GM23338 (cell line): ENCODE data around the gene ABCA1. TPM values are rescaled to one million over a fixed set of nuclear protein-coding genes. Genes with fewer than 3 reads are reported as not detected.

Source experiments
- ATAC-seq: fragments of 200-7000 bp; cut with Tn5 transposase; 3 replicates; pipeline ENCODE4 v1.9.1; 2020
- DNase-seq: peaks from one replicate; pipeline ENCODE4 v3.0.0-alpha.2; 2015; ENCODE audit warnings: low spot score
- H2AFZ ChIP-seq: fragments of 200-600 bp; sonication (generic); 2 replicates; pipeline ENCODE4 v1.8.0; 2016; ENCODE audit warnings: antibody characterized with exemption, mild to moderate bottlenecking, moderate library complexity
- H3F3A ChIP-seq: fragments of 200-600 bp; sonication (generic); replicated peaks from 2 replicates; pipeline ENCODE4 v1.8.0; 2017; ENCODE audit warnings: antibody characterized with exemption, mixed run types, low read depth
- H3K27ac ChIP-seq: fragments of 200-600 bp; sonication (generic); 2 replicates; pipeline ENCODE4 v1.6.1; 2016; ENCODE audit warnings: low read depth
- H3K27me3 ChIP-seq: fragments of 200-600 bp; sonication (generic); 2 replicates; pipeline ENCODE4 v1.8.0; 2016; ENCODE audit warnings: mild to moderate bottlenecking, mixed run types, moderate library complexity; ENCODE audit not compliant: insufficient read depth
- H3K36me3 ChIP-seq: fragments of 200-600 bp; sonication (generic); 2 replicates; pipeline ENCODE4 v1.8.0; 2016; ENCODE audit warnings: mild to moderate bottlenecking; ENCODE audit not compliant: insufficient read depth
- H3K4me1 ChIP-seq: fragments of 200-600 bp; sonication (generic); 2 replicates; pipeline ENCODE4 v1.8.0; 2016; ENCODE audit warnings: mild to moderate bottlenecking, moderate library complexity; ENCODE audit not compliant: insufficient read depth
- H3K4me2 ChIP-seq: fragments of 200-600 bp; sonication (generic); 2 replicates; pipeline ENCODE4 v1.7.1; 2017; ENCODE audit warnings: mixed run types
- H3K4me3 ChIP-seq: fragments of 200-600 bp; sonication (generic); 2 replicates; pipeline ENCODE4 v1.6.1; 2016; ENCODE audit warnings: mixed run types
- H3K79me2 ChIP-seq: fragments of 200-600 bp; sonication (generic); replicated peaks from 2 replicates; pipeline ENCODE4 v1.8.0; 2017; ENCODE audit warnings: mild to moderate bottlenecking; ENCODE audit not compliant: insufficient read depth
- H3K9me2 ChIP-seq: fragments of 200-600 bp; sonication (generic); 2 replicates; pipeline ENCODE4 v1.8.0; 2017; ENCODE audit not compliant: insufficient read depth
- H4K20me1 ChIP-seq: fragments of 200-600 bp; sonication (generic); replicated peaks from 2 replicates; pipeline ENCODE4 v1.8.0; 2017; ENCODE audit warnings: mild to moderate bottlenecking; ENCODE audit not compliant: insufficient read depth
- H3K27ac Mint-ChIP-seq: 2 replicates; pipeline ENCODE4 v1.8.0; 2020; ENCODE audit warnings: inconsistent platforms, mild to moderate bottlenecking, moderate library complexity, mixed read lengths
- H3K27me3 Mint-ChIP-seq: 3 replicates; pipeline ENCODE4 v1.8.0; 2022; ENCODE audit warnings: low read depth, mild to moderate bottlenecking, moderate library complexity, mixed read lengths, inconsistent platforms; ENCODE audit not compliant: insufficient read depth, poor library complexity
- H3K36me3 Mint-ChIP-seq: 3 replicates; pipeline ENCODE4 v1.8.0; 2021; ENCODE audit warnings: low read depth, mild to moderate bottlenecking, inconsistent platforms, moderate library complexity, mixed read lengths
- H3K4me1 Mint-ChIP-seq: 3 replicates; pipeline ENCODE4 v1.8.0; 2020; ENCODE audit warnings: mild to moderate bottlenecking, inconsistent platforms, mixed read lengths
- H3K4me3 Mint-ChIP-seq: 3 replicates; pipeline ENCODE4 v1.8.0; 2021; ENCODE audit warnings: moderate library complexity, mild to moderate bottlenecking, inconsistent platforms, mixed read lengths
- H3K9me3 Mint-ChIP-seq: 3 replicates; pipeline ENCODE4 v1.8.0; 2020; ENCODE audit warnings: moderate library complexity, mild to moderate bottlenecking, inconsistent platforms, mixed read lengths
- CREB1 ChIP-seq: fragments of 250-450 bp; sonication (Bioruptor Pico); IDR thresholded peaks from 2 replicates; pipeline ENCODE4 v1.5.0; 2020; ENCODE audit warnings: low read depth, mild to moderate bottlenecking, moderate library complexity
- ETS1 ChIP-seq: IDR thresholded peaks from 2 replicates; pipeline ENCODE4 v1.6.1; 2016; ENCODE audit warnings: antibody characterized with exemption
- EZH2 ChIP-seq: fragments of 200-600 bp; sonication (generic); IDR thresholded peaks from one replicate; pipeline ENCODE4 v1.8.0; 2017; ENCODE audit warnings: antibody characterized with exemption, mild to moderate bottlenecking, low read depth; ENCODE audit not compliant: unreplicated experiment
- EZH2phosphoT487 ChIP-seq: fragments of 200-600 bp; sonication (generic); IDR thresholded peaks from one replicate; pipeline ENCODE4 v1.8.1; 2018; ENCODE audit warnings: antibody characterized with exemption; ENCODE audit not compliant: unreplicated experiment
- JUNB ChIP-seq: IDR thresholded peaks from one replicate; pipeline ENCODE4 v1.6.1; 2016; ENCODE audit warnings: antibody characterized with exemption; ENCODE audit not compliant: unreplicated experiment
- NANOG ChIP-seq: IDR thresholded peaks from 2 replicates; pipeline ENCODE4 v1.6.1; 2016; ENCODE audit warnings: antibody characterized with exemption, borderline replicate concordance
- POLR2AphosphoS5 ChIP-seq: IDR thresholded peaks from 2 replicates; pipeline ENCODE4 v1.6.1; 2016; ENCODE audit warnings: antibody characterized with exemption, low read depth
- STAT1 ChIP-seq: IDR thresholded peaks from one replicate; pipeline ENCODE4 v1.6.1; 2016; ENCODE audit warnings: antibody characterized with exemption; ENCODE audit not compliant: unreplicated experiment
- ZNF114 ChIP-seq: fragments of 250-450 bp; sonication (Bioruptor Pico); IDR thresholded peaks from 2 replicates; pipeline ENCODE4 v1.5.0; 2020; ENCODE audit warnings: mild to moderate bottlenecking, moderate library complexity
- ZNF331 ChIP-seq: fragments of 250-450 bp; sonication (Bioruptor Pico); IDR thresholded peaks from 2 replicates; pipeline ENCODE4 v1.5.0; 2020; ENCODE audit warnings: low read depth, mild to moderate bottlenecking, moderate library complexity
- polyA plus RNA-seq: library from polyadenylated mRNA; unstranded; fragments of >200 nt; fragmentation: Nextera tagmentation; extraction: Ambion mirVana; gene quantifications from 2 replicates; pipeline ENCODE4 v1.2.1, GENCODE V29; 2016
- total RNA-seq: library from RNA; depleted of rRNA; stranded (reverse); fragments of >200 nt; shearing (Covaris generic); gene quantifications from 2 replicates; pipeline ENCODE4 v1.2.3, GENCODE V29; 2014
- TF ChIP-seq, protein P1 (sequence below): IDR thresholded peaks from one replicate; pipeline ENCODE4 v1.6.1; 2018; ENCODE audit warnings: antibody characterized with exemption; ENCODE audit not compliant: unreplicated experiment
- TF ChIP-seq, protein P2 (sequence below): fragments of 250-450 bp; sonication (Bioruptor Pico); IDR thresholded peaks from 2 replicates; pipeline ENCODE4 v1.5.0; 2020; ENCODE audit warnings: mild to moderate bottlenecking, moderate library complexity

Gene ABCA1
- total and polyA plus RNA-seq, 2 experiments from 2014 or later: 1.4 to 2.8 TPM

DNA sequence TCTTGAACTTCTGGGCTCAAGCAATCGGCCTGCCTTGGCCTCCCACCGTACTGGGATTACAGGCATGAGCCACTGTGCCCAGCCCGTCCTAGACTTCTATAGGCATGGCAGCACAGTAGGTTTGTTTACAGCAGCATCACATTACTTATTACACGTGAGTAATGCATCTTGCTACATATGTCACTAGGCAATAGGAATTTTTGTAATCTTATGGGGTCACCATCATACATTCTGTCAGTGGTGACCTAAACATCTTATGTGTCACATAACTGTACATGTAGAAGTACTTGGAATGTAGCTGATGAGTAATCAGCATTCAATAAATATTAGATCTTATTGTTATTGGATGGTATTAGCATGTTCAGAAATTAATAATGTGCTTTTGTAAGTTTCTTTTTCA, 22.9 kb upstream of the ABCA1 start:
- no peak overlapping the region for H3K4me2 ChIP-seq
- no peaks in the 10 kb centered on the region for H3K36me3 Mint-ChIP-seq
- no peak overlapping the region for H2AFZ ChIP-seq
- no peaks in the 10 kb centered on the region for H3K4me1 ChIP-seq
- no peaks in the 10 kb centered on the region for H3K27me3 ChIP-seq
- H3K4me3 ChIP-seq: no peak overlapping the region
- DNase-seq: no peak
- no peaks in the 10 kb centered on the region for H3K9me2 ChIP-seq
- no peak overlapping the region for H3K27ac ChIP-seq
- no peaks in the 10 kb centered on the region for H3K9me3 Mint-ChIP-seq
- no peaks in the 10 kb centered on the region for H3K36me3 ChIP-seq
- no peak overlapping the region for H3K27ac Mint-ChIP-seq
- peaks cover 5% of the 10 kb centered on the region; the same call in 1 of the 3 replicates for H3K4me1 Mint-ChIP-seq
- ATAC-seq: no peak
- no peaks in the 10 kb centered on the region for H3K79me2 ChIP-seq
- H4K20me1 ChIP-seq: no peaks in the 10 kb centered on the region
- H3F3A ChIP-seq: no peaks in the 10 kb centered on the region
- peaks cover 2% of the 10 kb centered on the region for H3K27me3 Mint-ChIP-seq
- H3K4me3 Mint-ChIP-seq: no peak overlapping the region
- no peak for TF ChIP-seq ETS1
- no peak for TF ChIP-seq STAT1
- no peak for TF ChIP-seq CREB1 (CRISPR knock-in tag)
- no peak for TF ChIP-seq EZH2phosphoT487
- no peak for TF ChIP-seq ZNF114 (CRISPR knock-in tag)
- no peak for TF ChIP-seq NANOG
- TF ChIP-seq, protein P1, sequence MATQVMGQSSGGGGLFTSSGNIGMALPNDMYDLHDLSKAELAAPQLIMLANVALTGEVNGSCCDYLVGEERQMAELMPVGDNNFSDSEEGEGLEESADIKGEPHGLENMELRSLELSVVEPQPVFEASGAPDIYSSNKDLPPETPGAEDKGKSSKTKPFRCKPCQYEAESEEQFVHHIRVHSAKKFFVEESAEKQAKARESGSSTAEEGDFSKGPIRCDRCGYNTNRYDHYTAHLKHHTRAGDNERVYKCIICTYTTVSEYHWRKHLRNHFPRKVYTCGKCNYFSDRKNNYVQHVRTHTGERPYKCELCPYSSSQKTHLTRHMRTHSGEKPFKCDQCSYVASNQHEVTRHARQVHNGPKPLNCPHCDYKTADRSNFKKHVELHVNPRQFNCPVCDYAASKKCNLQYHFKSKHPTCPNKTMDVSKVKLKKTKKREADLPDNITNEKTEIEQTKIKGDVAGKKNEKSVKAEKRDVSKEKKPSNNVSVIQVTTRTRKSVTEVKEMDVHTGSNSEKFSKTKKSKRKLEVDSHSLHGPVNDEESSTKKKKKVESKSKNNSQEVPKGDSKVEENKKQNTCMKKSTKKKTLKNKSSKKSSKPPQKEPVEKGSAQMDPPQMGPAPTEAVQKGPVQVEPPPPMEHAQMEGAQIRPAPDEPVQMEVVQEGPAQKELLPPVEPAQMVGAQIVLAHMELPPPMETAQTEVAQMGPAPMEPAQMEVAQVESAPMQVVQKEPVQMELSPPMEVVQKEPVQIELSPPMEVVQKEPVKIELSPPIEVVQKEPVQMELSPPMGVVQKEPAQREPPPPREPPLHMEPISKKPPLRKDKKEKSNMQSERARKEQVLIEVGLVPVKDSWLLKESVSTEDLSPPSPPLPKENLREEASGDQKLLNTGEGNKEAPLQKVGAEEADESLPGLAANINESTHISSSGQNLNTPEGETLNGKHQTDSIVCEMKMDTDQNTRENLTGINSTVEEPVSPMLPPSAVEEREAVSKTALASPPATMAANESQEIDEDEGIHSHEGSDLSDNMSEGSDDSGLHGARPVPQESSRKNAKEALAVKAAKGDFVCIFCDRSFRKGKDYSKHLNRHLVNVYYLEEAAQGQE: no peak
- no peak for TF ChIP-seq JUNB
- TF ChIP-seq ZNF331 (CRISPR knock-in tag): no peak
- TF ChIP-seq, protein P2, sequence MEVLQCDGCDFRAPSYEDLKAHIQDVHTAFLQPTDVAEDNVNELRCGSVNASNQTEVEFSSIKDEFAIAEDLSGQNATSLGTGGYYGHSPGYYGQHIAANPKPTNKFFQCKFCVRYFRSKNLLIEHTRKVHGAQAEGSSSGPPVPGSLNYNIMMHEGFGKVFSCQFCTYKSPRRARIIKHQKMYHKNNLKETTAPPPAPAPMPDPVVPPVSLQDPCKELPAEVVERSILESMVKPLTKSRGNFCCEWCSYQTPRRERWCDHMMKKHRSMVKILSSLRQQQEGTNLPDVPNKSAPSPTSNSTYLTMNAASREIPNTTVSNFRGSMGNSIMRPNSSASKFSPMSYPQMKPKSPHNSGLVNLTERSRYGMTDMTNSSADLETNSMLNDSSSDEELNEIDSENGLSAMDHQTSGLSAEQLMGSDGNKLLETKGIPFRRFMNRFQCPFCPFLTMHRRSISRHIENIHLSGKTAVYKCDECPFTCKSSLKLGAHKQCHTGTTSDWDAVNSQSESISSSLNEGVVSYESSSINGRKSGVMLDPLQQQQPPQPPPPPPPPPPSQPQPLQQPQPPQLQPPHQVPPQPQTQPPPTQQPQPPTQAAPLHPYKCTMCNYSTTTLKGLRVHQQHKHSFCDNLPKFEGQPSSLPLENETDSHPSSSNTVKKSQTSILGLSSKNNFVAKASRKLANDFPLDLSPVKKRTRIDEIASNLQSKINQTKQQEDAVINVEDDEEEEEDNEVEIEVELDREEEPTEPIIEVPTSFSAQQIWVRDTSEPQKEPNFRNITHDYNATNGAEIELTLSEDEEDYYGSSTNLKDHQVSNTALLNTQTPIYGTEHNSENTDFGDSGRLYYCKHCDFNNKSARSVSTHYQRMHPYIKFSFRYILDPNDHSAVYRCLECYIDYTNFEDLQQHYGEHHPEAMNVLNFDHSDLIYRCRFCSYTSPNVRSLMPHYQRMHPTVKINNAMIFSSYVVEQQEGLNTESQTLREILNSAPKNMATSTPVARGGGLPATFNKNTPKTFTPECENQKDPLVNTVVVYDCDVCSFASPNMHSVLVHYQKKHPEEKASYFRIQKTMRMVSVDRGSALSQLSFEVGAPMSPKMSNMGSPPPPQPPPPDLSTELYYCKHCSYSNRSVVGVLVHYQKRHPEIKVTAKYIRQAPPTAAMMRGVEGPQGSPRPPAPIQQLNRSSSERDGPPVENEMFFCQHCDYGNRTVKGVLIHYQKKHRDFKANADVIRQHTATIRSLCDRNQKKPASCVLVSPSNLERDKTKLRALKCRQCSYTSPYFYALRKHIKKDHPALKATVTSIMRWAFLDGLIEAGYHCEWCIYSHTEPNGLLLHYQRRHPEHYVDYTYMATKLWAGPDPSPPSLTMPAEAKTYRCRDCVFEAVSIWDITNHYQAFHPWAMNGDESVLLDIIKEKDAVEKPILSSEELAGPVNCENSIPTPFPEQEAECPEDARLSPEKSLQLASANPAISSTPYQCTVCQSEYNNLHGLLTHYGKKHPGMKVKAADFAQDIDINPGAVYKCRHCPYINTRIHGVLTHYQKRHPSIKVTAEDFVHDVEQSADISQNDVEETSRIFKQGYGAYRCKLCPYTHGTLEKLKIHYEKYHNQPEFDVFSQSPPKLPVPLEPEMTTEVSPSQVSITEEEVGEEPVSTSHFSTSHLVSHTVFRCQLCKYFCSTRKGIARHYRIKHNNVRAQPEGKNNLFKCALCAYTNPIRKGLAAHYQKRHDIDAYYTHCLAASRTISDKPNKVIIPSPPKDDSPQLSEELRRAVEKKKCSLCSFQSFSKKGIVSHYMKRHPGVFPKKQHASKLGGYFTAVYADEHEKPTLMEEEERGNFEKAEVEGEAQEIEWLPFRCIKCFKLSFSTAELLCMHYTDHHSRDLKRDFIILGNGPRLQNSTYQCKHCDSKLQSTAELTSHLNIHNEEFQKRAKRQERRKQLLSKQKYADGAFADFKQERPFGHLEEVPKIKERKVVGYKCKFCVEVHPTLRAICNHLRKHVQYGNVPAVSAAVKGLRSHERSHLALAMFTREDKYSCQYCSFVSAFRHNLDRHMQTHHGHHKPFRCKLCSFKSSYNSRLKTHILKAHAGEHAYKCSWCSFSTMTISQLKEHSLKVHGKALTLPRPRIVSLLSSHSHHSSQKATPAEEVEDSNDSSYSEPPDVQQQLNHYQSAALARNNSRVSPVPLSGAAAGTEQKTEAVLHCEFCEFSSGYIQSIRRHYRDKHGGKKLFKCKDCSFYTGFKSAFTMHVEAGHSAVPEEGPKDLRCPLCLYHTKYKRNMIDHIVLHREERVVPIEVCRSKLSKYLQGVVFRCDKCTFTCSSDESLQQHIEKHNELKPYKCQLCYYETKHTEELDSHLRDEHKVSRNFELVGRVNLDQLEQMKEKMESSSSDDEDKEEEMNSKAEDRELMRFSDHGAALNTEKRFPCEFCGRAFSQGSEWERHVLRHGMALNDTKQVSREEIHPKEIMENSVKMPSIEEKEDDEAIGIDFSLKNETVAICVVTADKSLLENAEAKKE (CRISPR knock-in tag): no peak
- no peak for TF ChIP-seq EZH2
- no peak for TF ChIP-seq POLR2AphosphoS5
